Inflammatory macrophage (primary cell): ENCODE data around the gene ELOVL3.
A peak's percentile ranks its signal among the peaks of the same experiment; 100 is the strongest.

Experiments
- DNase-seq, 2 donors: peaks; one replicate each; pipeline ENCODE4 v3.0.0-alpha.2; 2020 to 2022

ELOVL3 gene

DNA sequence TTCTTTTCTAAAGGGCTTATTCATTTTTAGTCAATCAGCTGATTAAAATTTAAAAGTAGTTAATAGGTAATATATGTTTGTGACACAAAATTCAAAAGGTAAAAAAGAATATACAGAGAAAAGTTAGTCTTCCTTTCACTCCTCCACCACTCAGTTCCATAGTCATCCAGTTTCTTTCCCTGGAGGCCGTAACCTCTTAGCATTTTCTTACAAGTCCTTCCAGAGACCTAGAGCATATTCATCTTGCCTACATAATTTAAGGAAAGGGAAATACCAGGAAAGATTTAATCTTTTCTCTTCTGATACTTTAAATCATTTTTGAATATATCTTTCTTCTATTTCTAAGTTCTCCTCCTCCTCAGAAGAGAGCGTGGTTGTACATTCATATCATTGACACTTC, 29.3 kb downstream of the ELOVL3 start:
- DNase-seq, result no peak

DNA sequence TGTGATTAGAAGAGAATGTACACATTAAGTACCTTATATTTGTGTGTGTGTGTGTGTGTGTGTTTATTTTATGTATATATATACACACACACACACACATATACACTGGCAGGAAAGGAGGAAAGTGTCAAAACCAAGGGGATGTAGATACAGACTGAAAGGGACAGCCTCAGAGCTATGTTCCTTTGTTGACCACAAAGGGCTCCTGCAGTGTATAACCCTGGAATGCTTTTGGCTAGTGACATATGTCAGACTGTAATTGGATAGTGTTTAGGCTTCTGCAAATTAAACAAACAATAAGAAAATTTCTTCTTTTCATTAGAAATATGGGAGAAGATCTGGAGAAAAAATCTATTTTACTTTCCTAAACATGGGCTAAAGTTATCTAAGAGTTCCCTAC, 35.1 kb downstream of the ELOVL3 start:
- DNase-seq, result no peak

DNA sequence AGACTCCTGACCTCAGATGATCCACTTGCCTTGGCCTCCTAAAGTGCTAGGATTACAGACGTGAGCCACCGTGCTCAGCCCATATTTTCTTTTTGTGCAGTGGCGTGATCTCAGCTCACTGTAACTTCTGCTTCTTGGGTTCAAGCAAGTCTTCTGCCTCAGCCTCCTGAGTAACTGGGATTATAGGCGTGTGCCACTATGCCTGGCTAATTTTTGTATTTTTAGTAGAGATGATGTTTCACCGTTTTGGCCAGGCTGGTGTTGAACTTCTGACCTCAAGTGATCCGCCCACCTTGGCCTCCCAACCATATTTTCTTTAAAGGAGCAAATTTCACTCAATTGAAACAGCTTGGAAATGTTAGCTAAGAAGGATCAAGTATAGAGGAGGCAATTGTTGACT, 35.7 kb downstream of the ELOVL3 start:
- no peak for DNase-seq

DNA sequence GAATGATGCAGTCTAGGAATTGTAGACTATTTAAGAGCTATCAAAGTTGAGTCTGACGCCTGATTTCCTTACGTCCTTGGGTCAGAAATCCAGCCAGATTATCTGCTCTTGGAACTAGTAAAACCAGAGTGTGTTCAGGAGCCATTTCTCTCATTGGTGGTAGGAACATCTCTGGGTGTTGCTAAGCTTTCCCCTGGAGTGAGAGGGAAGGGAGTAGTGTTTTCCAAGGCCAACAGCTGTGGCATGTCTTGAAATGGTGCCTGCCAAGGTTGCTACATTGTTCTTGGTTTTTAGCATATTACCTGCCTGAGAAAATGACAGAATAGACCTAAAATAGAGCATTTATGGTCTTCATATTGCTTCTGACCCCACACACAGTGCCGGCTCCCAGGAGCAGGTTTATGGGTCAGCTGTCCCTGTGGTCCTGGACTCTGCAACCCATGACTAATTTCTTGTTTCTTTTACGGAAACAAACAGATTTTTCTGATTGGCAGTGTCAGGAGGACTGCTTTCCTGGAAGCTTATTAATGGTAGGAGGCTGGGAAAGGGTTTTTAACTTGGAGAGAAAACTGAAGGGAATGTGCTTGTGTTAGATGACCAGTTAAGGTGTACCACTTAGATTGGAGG, 36.8 kb downstream of the ELOVL3 start:
- DNase-seq, result no peak

DNA sequence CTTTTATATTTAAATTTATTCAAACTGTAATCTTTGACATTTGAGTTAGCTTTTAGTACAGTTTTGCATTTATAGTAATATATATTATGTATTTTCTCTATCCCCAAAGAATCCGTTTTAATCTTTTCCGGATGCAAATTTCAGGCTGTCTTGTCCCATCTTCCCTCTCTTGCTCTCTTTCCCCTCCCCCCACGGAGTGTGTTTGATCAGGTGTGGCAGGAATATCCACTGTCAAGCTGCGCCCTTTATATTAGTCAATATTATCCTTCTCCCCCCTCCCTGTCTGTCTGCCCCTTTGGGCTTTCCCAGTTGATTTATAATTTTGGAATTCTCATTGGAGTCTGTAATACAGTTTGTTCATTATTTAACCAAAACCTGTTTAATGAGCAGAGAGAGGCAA, 38.3 kb downstream of the ELOVL3 start:
- no peak for DNase-seq

DNA sequence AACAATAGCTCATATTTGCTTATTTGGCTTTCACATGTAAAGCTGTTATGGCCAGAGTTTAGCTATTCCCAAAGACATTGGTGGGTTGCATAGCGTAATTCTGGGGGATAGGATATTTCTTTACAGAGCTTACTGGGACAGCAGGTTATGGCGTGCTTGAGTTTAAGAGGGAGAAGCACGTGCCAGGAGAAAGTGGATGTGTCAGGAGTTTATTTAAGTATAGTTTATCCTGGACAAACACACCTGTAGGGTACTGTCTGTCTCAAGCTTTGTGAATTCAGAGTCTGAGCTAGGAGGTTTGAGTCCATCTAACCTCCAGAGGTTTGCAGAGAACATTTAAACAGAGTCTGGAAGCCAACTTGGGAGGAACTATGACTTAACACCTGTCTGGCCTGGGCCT, 40.6 kb downstream of the ELOVL3 start:
- no peak for DNase-seq

DNA sequence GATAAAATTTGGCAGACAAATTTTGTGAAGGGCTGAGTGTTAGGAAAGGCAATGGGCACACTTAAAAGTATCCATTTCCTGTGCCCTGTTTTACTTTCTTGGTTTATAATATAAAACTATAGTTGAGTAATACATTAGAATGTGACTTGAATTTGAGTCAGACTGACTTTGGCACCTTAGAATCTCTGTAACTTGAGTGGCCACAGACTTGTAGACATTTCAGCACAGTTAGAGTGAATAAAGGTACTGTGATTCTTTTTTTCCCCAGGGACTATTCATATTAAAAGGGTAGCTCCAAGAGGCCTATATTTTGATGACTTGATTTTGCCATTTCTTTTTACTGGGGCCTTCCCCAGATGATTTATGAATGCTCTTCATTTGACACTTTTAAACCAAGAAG, 41.6 kb downstream of the ELOVL3 start:
- no peak for DNase-seq

DNA sequence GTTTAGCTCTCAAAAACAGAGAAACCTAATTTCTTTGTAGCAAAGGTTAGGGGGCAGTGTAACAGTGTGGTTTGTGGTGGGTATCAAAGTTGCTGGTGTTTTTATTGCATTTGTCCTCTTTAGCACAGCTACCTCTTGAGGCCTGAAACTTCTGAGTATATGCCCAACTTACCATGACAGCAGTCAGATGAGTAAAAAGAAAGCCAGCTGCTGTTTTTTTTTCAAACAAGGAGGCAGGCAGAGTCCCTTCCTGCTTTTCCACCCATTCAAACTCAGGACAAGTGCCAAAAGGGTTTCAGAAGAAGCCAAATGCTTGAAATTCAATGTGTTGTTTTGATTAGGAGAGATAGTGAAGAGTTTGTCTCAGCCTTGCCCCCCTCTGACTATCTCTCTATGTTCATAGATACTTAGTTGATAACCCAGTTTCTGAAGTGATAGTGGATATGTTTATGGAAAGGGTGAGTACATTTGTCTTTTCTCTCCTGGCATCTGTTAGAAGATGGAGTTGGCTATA, 42.3 kb downstream of the ELOVL3 start:
- DNase-seq, result no peak

DNA sequence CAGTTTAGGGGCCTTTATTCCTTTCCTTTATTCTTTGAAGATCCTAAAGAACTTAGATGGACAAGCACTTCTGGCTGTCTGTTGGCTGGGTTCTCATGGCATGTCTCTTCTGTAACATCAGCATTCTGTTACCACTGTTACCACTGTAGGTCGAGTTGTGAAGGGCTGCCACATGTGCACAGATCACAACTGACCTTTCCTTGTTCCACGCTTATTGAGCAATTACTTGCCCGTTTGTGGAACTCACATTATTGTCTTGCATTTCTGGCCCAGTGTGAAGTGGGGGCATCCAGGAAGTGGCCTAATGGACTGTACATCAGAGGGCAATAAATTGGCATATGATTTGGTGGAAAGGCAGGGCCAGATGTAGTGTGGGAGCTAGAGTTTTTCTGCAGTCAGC, 42.9 kb downstream of the ELOVL3 start:
- DNase-seq, result peak; percentile 41 to 45

DNA sequence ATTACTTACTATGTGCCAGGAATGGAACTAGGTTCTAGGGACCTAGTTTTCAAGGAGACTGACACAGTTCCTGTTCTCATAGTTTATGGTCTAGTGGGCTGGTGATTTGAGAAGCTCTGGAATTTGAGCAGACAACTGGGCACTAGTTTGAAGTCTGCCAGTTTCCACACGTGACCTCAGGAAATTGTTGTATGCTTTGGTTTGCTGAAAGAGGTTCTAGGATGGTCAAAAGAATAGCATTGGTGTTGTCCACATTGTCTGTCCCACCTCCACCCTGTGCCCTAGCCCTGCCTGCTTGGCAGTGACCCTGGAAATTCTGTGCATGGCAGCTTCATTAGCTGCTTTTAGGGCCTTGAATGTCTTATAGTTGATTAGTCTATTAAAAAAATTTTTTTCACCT, 48.0 kb downstream of the ELOVL3 start:
- DNase-seq, result no peak

DNA sequence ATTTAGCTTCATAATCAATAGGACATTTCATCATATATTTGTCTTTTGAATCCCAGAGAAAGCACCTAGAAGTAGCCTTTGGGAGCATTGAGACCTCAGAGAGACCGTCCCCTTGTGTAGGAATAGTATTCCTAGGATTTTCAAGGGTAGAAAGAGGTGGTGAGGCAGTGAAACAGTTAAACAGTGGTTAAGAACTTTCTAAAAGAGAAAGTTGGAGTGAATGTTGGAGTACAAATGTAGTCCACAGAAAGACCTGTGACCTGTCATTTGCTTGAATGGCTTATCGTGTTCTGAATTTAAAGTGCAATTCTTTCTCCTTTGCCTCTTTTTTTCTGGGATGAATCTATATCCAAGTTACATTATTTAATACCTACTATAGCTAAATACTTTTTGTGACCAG, 49.2 kb downstream of the ELOVL3 start:
- no peak for DNase-seq

DNA sequence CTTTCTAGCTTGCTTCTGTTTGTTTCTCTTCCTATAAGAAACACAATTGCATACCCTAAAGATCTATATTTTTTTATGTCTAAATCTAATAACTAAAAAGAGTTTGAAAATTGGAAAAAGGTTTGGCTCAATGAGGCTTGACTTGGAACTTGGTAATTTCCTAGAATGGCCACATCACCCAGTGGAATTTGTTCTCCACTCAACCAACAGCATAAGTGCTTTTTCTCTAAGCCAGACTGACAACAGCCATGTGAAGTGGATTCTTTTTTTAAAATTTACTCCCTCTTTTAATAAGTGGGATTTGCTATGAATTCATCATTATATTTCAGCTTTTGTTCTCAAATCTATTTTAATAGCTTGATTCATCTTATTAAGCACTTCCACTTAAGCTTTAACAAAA, 53.0 kb downstream of the ELOVL3 start:
- DNase-seq, result no peak
